Activated CD8-positive, alpha-beta T cell treated with anti-CD3 and anti-CD28 coated beads for 36 hours (primary cell): ENCODE results near the gene POLDIP2. TPM values are rescaled to one million over a fixed set of nuclear protein-coding genes. Genes with fewer than 3 reads are reported as not detected.

Experiments used
- ATAC-seq: fragments of 200-7000 bp; cut with Tn5 transposase; one replicate; pipeline ENCODE4 v1.10.0; 2021; ENCODE audit warnings: mild to moderate bottlenecking, moderate library complexity
- CTCF ChIA-PET: fragments of 350-600 bp; sonication (Branson Sonifier 250); formaldehyde crosslinking; loops from one replicate; lab custom pipeline; 2021; ENCODE audit warnings: antibody characterized with exemption; lab: Charles Lee
- POLR2A ChIA-PET: fragments of 350-600 bp; sonication (Branson Sonifier 250); formaldehyde crosslinking; loops from one replicate; lab custom pipeline; 2021; ENCODE audit warnings: antibody characterized with exemption; lab: Charles Lee
- DNase-seq: peaks from one replicate; pipeline ENCODE4 v3.0.0-alpha.2; 2020
- H3K27ac Mint-ChIP-seq: one replicate; pipeline ENCODE4 v1.8.0; 2021; ENCODE audit warnings: mild to moderate bottlenecking, mixed read lengths
- H3K27me3 Mint-ChIP-seq: one replicate; pipeline ENCODE4 v1.8.0; 2021; ENCODE audit warnings: mixed read lengths
- H3K36me3 Mint-ChIP-seq: one replicate; pipeline ENCODE4 v1.8.0; 2021; ENCODE audit warnings: low read depth, mixed read lengths
- H3K4me1 Mint-ChIP-seq: one replicate; pipeline ENCODE4 v1.8.0; 2021; ENCODE audit warnings: low read depth, mixed read lengths
- H3K4me3 Mint-ChIP-seq: one replicate; pipeline ENCODE4 v1.8.0; 2021; ENCODE audit warnings: mild to moderate bottlenecking, moderate library complexity, mixed read lengths
- H3K9me3 Mint-ChIP-seq: one replicate; pipeline ENCODE4 v1.8.0; 2021; ENCODE audit warnings: mixed read lengths
- intact Hi-C: fragments of 100-400 bp; cut with micrococcal nuclease; formaldehyde crosslinking; loops from one replicate; pipeline ENCODE4 v1.10.0; 2022
- total RNA-seq, 2 experiments: library from RNA; stranded (reverse); gene quantifications; one replicate each; pipeline ENCODE4 v1.2.3, GENCODE V29; 2021
- TF ChIP-seq, protein P1 (sequence below): fragments of 200-600 bp; IDR thresholded peaks from one replicate; pipeline ENCODE4 v1.8.0; 2022; ENCODE audit warnings: antibody characterized with exemption, mild to moderate bottlenecking

The POLDIP2 gene
- total RNA-seq, 2 experiments from 2014 or later, result 87.6 to 88.7 TPM

DNA sequence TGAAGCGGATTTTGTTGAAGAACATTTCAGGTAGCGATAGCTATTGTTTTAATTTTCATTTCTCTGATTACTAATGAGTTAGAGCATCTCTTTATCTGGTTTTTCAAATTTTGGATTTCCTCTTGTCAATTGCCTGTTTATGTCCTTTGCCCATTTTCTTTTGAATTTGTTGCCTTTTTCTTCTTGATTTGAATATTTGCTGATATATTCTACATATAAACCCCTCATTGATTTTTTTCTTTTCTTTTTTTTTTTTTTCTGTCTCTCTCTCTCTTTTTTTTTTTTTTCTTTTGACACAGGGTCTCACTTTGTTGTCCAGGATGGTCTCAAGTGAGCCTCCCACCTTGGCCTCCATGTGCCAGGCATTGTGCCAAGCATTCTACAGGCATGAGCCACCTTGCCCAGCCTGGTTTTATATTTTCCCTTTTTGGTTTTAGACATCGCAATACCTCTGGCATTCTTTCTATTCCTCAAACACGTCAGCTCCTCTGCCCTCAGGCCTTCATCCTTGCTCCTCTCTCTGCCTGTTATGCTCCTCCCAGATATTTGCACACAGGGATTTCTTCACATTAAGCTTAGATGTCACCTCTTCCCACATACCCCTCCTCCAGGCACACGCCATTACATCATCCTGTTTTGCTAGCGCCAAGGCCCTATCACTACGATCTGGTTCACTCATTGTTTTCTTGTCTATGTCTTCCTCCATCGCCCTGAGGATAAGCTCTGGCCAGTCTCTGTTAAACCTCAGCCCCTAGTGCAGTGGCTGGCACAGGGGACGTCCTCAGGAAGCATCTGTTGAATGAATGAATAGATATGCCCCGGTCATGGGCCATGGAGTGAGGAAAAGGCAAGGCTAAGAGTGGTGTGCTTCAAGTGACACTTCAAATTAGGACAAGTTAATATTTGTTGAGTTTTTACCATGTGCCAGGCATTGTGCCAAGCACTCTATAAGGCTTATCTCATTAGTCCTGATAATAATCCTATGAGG is 22.8 kb upstream of the POLDIP2 start:
- H3K4me3 Mint-ChIP-seq, result no peak overlapping the region

DNA sequence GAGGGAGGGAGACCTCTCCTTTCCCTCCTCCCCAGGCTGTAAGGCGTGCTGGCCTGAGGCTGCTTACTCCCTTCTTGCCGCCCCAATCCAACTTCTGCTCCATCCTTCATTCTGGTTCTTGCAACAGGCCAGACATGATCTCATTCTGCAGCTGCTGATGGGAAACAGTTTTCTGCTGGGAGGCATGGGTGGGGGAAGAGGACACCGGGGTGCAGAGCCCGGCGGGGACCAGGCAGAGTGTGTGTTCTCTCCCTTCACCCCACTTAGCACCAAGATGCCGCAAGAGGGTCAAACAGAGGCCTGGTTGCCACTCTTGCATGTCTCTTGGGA is 15.6 kb upstream of the POLDIP2 start:
- DNase-seq (no peak), ATAC-seq (no peak)
- POLR2A ChIA-PET, result interaction anchor here (0.6 to 4.8 kb wide), 4 partner anchors 11 to 37 kb away, joined by 3 to 22 read pairs (median 5); partner anchors contain the start of genes POLDIP2 and TNFAIP1
- Mint-ChIP-seq H3K9me3 (no peaks in the 10 kb centered on the region), H3K4me3 (peak overlapping the region; percentile 84), H3K27me3 (no peaks in the 10 kb centered on the region), H3K36me3 (peaks cover 10% of the 10 kb centered on the region), H3K27ac (peak overlapping the region; percentile 66), H3K4me1 (peaks cover 20% of the 10 kb centered on the region)
- CTCF ChIA-PET, result interaction anchor here (0.9 to 1.3 kb wide), 2 partner anchors 10 to 44 kb away, joined by 3 to 4 read pairs; no protein-coding TSS in a partner anchor
- intact Hi-C loops, result no loop called here
- TF ChIP-seq, protein P1, sequence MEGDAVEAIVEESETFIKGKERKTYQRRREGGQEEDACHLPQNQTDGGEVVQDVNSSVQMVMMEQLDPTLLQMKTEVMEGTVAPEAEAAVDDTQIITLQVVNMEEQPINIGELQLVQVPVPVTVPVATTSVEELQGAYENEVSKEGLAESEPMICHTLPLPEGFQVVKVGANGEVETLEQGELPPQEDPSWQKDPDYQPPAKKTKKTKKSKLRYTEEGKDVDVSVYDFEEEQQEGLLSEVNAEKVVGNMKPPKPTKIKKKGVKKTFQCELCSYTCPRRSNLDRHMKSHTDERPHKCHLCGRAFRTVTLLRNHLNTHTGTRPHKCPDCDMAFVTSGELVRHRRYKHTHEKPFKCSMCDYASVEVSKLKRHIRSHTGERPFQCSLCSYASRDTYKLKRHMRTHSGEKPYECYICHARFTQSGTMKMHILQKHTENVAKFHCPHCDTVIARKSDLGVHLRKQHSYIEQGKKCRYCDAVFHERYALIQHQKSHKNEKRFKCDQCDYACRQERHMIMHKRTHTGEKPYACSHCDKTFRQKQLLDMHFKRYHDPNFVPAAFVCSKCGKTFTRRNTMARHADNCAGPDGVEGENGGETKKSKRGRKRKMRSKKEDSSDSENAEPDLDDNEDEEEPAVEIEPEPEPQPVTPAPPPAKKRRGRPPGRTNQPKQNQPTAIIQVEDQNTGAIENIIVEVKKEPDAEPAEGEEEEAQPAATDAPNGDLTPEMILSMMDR, result no peak

More for the DNA sequence above, 22.8 kb upstream of the POLDIP2 start:
- intact Hi-C loops, result no loop called here
- TF ChIP-seq, protein P1, result no peak
- peaks cover 17% of the 10 kb centered on the region for H3K36me3 Mint-ChIP-seq
- H3K27me3 Mint-ChIP-seq, result peaks cover 2% of the 10 kb centered on the region
- no peaks in the 10 kb centered on the region for H3K9me3 Mint-ChIP-seq
- ATAC-seq (no peak), DNase-seq (no peak)
- H3K27ac Mint-ChIP-seq, result no peak overlapping the region
- ChIA-PET POLR2A (interaction anchor here (0.9 to 1.4 kb wide), 3 partner anchors 10 to 171 kb away, joined by 3 to 5 read pairs (median 4); partner anchors contain the start of gene VTN), CTCF (interaction anchor here (3.6 kb wide), 1 partner anchor 37 kb away, joined by 18 read pairs; no protein-coding TSS in a partner anchor)
- peaks cover 16% of the 10 kb centered on the region for H3K4me1 Mint-ChIP-seq

DNA sequence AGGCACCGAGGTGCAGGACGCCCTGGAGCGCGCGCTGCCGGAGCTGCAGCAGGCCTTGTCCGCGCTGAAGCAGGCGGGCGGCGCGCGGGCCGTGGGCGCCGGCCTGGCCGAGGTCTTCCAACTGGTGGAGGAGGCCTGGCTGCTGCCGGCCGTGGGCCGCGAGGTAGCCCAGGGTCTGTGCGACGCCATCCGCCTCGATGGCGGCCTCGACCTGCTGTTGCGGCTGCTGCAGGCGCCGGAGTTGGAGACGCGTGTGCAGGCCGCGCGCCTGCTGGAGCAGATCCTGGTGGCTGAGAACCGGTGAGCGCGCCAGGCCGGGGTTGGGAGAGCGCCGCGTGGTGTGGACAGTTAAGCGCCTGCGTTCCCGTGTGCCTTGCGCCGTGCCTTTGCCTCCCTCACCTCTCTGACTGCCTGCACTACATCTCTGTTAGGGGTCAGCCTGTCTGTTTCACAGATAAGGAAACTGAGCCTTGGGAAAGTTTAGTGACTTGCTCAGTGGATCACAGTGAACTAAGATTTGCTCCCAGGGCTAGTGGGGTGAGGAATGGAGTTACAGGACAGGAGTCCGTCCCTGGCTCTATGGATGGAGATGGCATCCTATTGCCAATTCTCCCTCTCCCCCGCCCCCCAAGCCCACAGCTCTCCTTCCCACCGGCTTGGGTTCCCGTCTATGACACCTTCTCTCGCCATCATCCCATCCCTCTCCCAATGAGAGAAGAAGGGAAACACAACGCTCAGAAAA is 15.0 kb upstream of the POLDIP2 start:
- Mint-ChIP-seq H3K4me3 (peak overlapping the region; percentile 84), H3K27ac (peak overlapping the region; percentile 66), H3K9me3 (no peaks in the 10 kb centered on the region), H3K4me1 (peaks cover 20% of the 10 kb centered on the region), H3K36me3 (peaks cover 10% of the 10 kb centered on the region), H3K27me3 (no peaks in the 10 kb centered on the region)
- ATAC-seq (no peak), DNase-seq (peak; percentile 43)
- ChIA-PET POLR2A (interaction anchor here (0.6 to 4.8 kb wide), 5 partner anchors 12 to 191 kb away, joined by 3 to 22 read pairs (median 4); partner anchors contain the start of genes POLDIP2 and TNFAIP1), CTCF (interaction anchor here (0.9 to 1.7 kb wide), 2 partner anchors 12 to 44 kb away, joined by 4 read pairs; no protein-coding TSS in a partner anchor)
- TF ChIP-seq, protein P1, result no peak
- intact Hi-C loops, result no loop called here

DNA sequence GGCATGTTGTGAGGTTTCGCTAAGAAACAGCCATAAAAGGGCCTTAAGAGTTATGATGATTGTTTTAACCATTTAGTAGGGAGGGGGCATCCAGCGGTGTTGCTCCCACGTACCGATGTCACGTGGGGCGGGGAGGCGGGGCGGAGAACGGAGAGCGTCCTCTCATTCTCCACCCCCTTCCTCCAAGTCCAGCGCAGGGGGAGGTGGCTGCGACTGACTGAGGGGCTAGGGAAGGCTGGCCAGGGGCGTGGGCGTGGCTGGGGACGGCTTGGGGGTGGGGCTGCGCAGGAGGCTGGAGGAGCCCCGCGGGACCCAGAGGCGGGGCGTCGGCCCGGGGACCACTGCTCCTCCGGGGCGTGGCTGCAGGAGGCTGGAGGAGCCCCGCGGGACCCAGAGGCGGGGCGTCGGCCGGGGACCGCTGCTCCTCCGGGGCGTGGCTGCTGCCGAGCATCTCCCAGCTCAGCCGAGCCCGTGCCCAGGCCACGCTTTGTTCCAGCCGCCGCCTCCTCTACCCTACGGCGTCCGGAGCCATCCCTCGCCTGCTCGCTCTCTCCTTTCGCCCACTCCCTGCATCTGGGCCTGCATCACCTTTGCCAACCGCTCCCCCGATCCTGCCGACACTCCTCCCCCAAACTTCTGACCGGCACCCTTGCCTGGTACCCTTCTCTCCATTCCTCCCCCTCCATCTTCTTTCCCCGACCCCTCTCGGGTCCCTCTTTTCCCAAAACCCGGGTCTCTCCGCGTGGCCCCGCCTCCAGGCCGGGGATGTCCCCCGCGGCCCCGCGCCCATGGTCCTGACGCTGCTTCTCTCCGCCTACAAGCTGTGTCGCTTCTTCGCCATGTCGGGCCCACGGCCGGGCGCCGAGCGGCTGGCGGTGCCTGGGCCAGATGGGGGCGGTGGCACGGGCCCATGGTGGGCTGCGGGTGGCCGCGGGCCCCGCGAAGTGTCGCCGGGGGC is 14.2 kb upstream of the POLDIP2 start, which contains the start of gene SARM1:
Gene SARM1, plus strand, starts transcription at position 450 of the 958 bp plus-strand sequence. Its CDS starts 339 bp downstream, at position 789.
- Mint-ChIP-seq H3K36me3 (peaks cover 9% of the 10 kb centered on the region), H3K4me1 (peaks cover 20% of the 10 kb centered on the region), H3K4me3 (peak within 1 kb of the TSS; percentile 84), H3K9me3 (no peaks in the 10 kb centered on the region), H3K27ac (peak within 1 kb of the TSS; percentile 86), H3K27me3 (no peaks in the 10 kb centered on the region)
- TF ChIP-seq, protein P1, result no peak
- ChIA-PET CTCF (interaction anchor here (1.4 to 1.7 kb wide), 2 partner anchors 13 to 43 kb away, joined by 3 to 4 read pairs; no protein-coding TSS in a partner anchor), POLR2A (interaction anchor here (0.6 to 5.5 kb wide), 6 partner anchors 9 to 190 kb away, joined by 3 to 35 read pairs (median 6); partner anchors contain the start of gene POLDIP2)
- peak; percentile 97 for DNase-seq
- peak; percentile 95 for ATAC-seq
- intact Hi-C loops, result no loop called here
